Activated naive CD4-positive, alpha-beta T cell treated with anti-CD3 and anti-CD28 coated beads, Interleukin-2, amount 10 ng/mL, durations not matched to agents 7 days and 5 days (primary cell): ENCODE results near the gene NSMCE1.

Source experiments
- CTCF ChIA-PET: fragments of 350-600 bp; sonication (Branson Sonifier 250); formaldehyde crosslinking; loops from one replicate; lab custom pipeline; 2021; ENCODE audit warnings: antibody characterized with exemption; lab: Charles Lee
- DNase-seq: peaks from one replicate; pipeline ENCODE4 v3.0.0-alpha.2; 2020
- H3K27ac Mint-ChIP-seq: one replicate; pipeline ENCODE4 v1.8.0; 2021; ENCODE audit warnings: mild to moderate bottlenecking, moderate library complexity, mixed read lengths
- H3K27me3 Mint-ChIP-seq: one replicate; pipeline ENCODE4 v1.8.0; 2021; ENCODE audit warnings: mild to moderate bottlenecking, mixed read lengths
- H3K36me3 Mint-ChIP-seq: one replicate; pipeline ENCODE4 v1.8.0; 2021; ENCODE audit warnings: mixed read lengths
- H3K4me1 Mint-ChIP-seq: one replicate; pipeline ENCODE4 v1.8.0; 2021; ENCODE audit warnings: mixed read lengths
- H3K4me3 Mint-ChIP-seq: one replicate; pipeline ENCODE4 v1.8.0; 2021; ENCODE audit warnings: mild to moderate bottlenecking, moderate library complexity, mixed read lengths
- H3K9me3 Mint-ChIP-seq: one replicate; pipeline ENCODE4 v1.8.0; 2021; ENCODE audit warnings: mixed read lengths

Gene NSMCE1

GRCh38 chr16:27179500-27180072 is 89.0 kb downstream of the NSMCE1 start:
- peak overlapping the region; percentile 35 for H3K27ac Mint-ChIP-seq
- peaks cover 16% of the 10 kb centered on the region for H3K27me3 Mint-ChIP-seq
- CTCF ChIA-PET, result interaction anchor here (0.5 to 5.6 kb wide), 41 partner anchors 8 to 298 kb away, joined by 3 to 111 read pairs (median 4); partner anchors contain the start of gene KDM8
- peaks cover 6% of the 10 kb centered on the region for H3K36me3 Mint-ChIP-seq
- H3K4me3 Mint-ChIP-seq, result no peak overlapping the region
- peak; percentile 94 for DNase-seq
- peaks cover 68% of the 10 kb centered on the region for H3K4me1 Mint-ChIP-seq
- peaks cover 5% of the 10 kb centered on the region for H3K9me3 Mint-ChIP-seq

DNA sequence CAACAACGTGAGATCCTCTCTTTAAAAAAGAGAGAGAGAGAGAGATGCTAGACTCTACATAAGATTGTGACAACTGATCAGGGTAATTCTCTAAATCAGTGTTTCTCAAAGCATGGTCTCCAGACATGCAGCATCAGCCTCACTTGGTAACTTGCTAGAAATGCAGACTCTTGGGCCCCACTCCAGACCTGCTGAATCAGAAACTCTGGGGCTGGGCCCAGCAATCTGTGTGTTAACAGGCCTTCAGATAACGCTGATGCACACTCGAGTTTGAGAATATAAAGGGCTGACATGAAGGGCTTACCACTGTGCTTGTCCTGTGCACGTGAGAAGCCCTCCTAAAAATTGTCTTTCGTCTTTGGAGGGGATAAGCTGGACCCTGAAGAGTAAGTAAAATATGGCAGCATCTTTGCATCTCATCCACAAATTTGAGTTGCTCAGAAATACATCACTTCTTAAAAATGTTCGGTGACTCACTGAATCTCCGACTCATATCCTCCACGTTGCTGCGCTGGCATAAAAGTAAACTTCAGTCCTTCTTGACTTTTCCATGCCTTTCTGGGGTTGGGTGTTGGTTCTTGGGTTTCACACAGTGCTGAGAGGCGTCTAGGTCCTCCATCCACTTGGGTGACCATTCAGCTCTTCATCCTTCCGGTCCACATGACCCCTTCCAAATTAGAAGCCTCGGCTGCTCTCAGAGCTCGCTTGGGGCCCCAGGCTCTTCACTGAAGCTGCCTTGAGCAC is 91.4 kb downstream of the NSMCE1 start:
- Mint-ChIP-seq H3K36me3 (peaks cover 4% of the 10 kb centered on the region), H3K27me3 (peaks cover 14% of the 10 kb centered on the region), H3K9me3 (peaks cover 5% of the 10 kb centered on the region), H3K4me1 (peaks cover 89% of the 10 kb centered on the region), H3K27ac (no peak overlapping the region), H3K4me3 (no peak overlapping the region)
- CTCF ChIA-PET, result interaction anchor here (0.8 to 5.6 kb wide), 8 partner anchors 8 to 198 kb away, joined by 3 to 111 read pairs (median 20); no protein-coding TSS in a partner anchor
- DNase-seq, result no peak

DNA sequence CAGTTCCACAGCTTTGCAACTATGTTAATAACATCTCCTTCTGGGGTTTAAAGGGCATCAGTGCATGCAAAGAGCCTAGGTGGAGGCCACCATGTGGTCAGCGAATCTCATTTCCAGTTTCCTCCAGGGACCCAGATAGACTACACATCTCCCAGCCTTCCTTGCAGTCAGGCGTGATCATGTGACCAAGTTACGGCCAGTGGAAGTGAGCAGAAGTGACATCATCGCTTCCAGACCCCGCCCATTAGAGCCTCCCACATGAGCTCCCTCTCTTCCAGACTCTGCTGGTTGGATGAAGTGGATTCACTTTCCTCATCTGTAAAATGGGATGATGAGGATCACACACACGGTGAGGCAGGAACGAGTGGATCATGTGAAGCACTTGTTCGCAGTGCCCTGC is 92.7 kb downstream of the NSMCE1 start:
- peaks cover 93% of the 10 kb centered on the region for H3K4me1 Mint-ChIP-seq
- CTCF ChIA-PET, result interaction anchor here (0.9 to 1.0 kb wide), 3 partner anchors 20 to 280 kb away, joined by 3 to 4 read pairs (median 3); no protein-coding TSS in a partner anchor
- peaks cover 12% of the 10 kb centered on the region for H3K36me3 Mint-ChIP-seq
- no peak for DNase-seq
- no peak overlapping the region for H3K4me3 Mint-ChIP-seq
- peaks cover 3% of the 10 kb centered on the region for H3K27me3 Mint-ChIP-seq
- peak overlapping the region; percentile 54 for H3K27ac Mint-ChIP-seq
- H3K9me3 Mint-ChIP-seq, result peaks cover 12% of the 10 kb centered on the region
